HG03469 (cell line): ENCODE measurements around the gene KYNU.
"Not testable (repeated sequence)": the region's sequence is repeated elsewhere in the genome, so short reads cannot be mapped to it uniquely, and the experiment has no call there.

ENCODE experiments used
- ATAC-seq: cut with Tn5 transposase; IDR thresholded peaks from one replicate; pipeline ENCODE4 v1.9.1; 2021; ENCODE audit warnings: mild to moderate bottlenecking, moderate library complexity, moderate number of reproducible peaks; ENCODE audit not compliant: unreplicated experiment

The KYNU gene

DNA sequence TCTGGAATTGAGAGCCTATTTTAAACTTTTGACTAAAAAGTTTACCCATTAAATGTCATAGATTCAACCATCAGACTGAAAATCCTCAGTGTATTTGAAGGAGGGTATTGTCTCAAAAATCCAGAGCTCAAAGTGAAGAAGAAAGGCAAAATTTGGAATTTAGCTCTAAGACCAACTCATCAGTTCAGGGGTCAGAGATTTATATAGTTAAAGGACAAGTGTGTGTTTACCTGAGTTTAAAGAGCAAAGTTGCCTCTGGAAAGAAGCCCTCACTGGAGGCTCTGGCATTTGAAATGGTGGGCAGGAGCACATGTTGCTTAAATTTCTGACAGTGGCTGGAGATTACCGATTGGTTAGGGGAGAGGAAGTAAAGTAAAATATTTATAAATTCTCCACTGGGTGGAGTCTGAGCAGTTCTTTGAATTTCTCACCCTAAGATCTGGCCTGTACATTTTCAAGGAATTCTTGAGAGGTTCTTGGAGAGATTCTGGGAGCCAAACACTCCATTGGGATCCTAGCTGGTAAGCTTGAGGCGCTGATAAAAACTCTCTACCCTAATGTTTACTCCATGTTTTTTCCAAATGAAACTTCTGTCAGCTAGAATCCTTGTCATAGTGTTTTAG, at the start of gene KYNU:
KYNU (plus strand) TSS at position 449 of the 623 bp plus-strand sequence. CDS start 7,704 bp downstream, outside the sequence.
- peak; percentile 45 for ATAC-seq

DNA sequence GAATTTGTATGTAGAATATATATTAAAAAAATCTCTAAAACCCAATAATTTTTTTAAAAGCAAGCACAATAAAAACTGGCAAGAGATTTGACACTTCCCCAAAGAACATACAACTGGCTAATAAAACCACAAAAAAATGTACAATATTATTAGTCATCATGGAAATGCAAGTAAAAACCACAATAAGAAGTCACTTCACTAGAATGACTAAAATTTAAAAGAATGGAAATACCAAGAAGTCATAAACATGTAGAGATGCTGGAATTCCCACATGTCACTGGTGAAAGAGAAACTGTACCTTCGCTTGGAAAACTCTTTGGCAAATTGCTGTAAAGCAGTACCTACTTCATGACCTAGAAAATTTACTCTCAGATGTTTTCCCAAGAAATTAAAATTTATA, 43.4 kb upstream of the KYNU start:
- ATAC-seq: no peak

DNA sequence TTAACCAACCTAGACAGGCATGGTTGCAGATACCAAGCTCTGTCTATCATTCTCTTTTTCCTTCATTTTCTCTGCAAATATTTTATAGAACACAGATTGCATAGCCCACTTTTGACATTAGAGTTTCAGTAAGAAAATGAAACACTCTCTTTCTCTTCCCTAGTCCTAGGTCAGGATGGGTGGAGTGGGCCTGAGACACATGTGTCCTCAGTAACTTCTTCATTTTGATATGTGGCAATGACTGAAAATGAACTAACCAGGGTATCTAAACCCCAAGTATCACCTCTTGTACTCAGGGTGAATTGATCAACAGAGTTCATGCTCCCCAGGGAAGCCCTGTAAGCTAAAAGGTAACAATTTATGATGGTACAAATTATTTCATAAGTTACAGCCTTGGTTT, 37.0 kb upstream of the KYNU start:
- ATAC-seq: no peak

DNA sequence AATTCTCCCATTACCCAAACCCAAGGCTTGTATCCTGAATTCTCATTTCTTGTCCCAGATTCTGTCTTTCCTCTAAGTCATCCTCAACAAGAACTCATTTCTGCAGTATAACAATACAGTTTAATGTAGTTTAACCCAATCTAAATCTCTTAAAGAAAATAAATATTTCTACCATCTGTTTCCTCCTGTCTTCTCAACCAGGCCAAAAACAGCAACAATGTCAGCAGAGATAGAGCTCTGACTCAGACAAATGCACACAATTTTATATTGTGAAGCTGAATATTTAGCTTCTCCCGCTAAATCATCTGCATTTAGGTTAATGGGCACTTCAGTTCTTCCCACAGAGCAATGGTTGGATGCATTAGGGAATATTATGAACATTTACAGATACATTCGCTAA, 35.7 kb upstream of the KYNU start:
- ATAC-seq: no peak

DNA sequence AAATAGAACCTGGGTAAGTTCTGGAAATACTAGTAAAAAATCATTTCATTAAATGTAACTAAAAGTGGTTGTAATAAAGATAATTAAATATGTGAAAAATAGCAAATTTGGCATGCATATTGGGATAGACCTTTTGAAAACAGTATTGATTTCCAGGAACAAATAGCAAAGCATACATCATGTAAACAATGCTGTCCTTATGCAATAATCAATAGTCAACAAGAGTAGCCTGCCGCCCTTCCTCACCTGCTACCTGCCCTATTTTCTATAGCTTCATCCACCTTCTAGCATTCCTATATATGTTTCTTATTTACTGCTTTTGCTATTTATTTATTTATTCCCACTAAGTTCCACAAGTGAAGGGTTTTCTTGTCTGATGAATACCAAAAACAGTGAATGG, 35.1 kb upstream of the KYNU start:
- no peak for ATAC-seq

DNA sequence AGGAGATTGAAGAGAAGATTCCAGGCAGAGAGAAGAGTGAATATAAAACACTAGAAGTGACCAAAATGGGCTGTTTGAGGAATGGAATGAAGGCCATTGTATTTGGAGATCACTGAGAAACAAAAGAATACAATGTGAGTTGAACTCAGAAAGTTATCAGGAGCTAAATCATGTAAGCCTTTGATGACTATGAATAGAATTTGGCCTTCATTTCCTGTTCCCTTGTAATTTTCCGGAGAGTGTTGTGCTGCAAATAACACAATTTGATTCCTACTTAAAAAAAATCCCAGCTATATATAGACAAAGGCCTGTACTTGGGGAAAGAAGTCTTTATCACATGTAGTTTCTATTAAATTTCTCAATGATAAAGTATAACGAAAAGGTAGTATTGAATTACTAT, 33.7 kb upstream of the KYNU start:
- ATAC-seq: no peak

DNA sequence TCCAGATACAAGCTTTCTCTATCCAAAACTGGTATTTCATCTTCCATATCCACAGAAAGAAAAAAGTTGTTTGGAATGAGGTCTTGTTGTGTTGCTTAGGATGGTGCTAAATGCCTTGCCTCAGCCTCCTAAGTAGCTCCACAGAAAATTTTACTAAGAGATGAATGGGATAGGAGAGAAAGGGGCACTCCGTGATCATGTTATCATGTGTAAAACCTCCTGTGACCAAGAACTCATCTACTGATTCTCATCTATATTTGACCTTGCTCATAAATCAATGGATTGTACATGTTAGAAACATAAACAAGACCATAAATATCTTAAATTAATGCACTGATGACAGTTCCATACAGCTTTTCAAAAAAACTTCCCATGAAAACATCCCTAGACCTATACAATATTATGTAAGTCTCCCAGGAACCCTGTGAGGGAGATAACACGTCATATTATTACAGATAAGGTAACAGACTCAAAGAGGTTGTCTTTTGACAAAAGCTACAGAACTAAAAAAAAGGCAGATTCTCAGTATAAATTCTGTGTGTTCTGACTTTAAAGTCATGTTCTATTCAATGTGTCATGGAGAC, 29.3 kb upstream of the KYNU start:
- ATAC-seq: no peak

DNA sequence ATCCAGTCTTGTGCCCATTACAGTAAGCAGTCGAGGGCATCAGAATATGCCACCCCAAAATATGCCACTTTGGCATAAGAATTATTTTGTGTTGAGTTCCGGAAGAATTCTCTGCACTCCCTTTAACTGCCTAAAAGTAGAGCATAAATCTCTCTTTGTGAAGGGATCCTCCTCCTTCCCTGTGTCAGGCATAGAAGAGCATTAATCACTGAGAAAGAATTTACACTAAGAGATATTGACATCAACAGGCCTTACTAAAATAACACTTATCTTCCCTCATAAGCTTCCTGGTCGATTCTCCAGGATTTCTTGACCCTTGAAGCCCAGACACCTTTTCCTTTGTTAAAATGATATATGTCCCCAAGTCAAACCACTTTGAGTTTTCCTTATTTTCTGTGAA, 27.6 kb upstream of the KYNU start:
- no peak for ATAC-seq

DNA sequence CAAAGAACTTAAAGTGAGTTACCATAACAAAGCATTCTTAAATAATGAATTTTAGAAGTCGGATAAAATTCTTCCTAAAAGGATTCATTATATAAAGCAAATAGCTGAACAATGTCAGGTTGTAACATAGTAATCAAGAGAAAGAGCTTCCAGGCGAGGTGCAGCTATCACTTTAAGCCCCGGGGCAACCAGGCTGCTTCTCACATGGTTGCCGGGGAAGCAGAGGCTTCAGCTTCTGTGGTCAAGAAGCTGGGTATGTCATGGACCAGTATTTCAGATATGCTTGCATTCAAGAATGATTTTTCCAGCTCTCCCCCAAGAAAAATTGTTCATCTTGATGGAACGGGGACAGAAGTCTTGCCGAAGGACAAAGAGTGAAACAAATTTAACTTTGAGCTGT, 23.6 kb upstream of the KYNU start:
- no peak for ATAC-seq

DNA sequence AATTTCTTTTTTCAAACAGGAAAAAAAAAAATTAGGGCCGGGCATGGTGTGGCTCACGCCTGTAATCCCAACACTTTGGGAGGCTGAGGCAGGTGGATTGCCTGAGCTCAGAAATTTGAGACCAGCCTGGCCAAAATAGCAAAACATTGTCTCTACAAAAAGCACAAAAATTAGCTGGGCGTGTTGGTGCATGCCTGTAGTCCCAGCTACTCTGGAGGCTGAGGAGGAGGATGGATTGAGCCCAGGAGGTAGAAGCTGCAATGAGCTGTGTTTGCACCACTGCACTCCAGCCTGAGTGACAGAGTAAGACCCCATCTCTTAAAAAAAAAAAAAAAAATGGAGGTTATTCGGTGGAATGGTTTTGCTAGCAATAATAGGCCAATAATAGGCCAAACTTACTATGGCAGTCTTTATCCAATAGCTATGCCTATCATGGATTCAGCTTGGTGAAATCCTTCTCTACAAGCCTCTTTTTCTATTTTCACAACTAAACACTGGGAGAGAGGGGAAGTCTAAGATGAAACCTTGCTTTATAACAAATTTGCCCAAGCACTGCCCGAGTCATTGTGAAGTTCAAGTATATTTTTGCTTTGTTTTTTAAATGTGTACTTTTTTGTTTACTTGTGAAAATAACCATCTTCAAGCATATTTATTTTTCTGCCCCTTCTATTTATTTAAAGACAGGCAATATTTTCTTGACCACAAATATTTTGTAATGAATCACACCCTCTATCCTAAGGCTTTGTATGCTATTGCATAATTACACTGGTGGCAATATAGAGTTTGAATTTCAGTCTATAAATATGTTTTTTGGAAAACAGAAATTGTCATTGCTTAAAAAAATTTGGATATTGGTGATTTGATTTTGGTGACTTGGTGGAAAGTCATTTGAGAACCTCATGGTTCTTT, 20.0 kb upstream of the KYNU start:
- ATAC-seq: no peak

DNA sequence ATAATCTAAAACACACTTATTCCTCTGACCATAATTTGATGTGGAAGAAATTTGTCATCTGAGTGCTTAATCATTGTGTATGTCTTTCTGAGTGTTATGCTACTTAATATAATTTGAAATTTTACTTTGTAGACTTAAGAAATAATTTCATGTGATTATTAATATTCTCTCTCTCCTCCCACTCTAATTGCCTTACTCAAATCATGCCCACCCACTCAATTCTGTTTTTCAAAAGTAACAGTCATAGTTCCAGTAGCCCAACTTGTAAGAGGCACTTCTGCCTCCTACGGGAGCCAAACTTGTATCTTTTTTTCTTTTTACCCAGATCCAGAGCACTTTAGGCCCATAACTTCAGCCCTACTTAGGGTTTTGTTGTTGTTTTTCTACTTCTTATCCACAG, 18.5 kb upstream of the KYNU start:
- ATAC-seq: no peak

DNA sequence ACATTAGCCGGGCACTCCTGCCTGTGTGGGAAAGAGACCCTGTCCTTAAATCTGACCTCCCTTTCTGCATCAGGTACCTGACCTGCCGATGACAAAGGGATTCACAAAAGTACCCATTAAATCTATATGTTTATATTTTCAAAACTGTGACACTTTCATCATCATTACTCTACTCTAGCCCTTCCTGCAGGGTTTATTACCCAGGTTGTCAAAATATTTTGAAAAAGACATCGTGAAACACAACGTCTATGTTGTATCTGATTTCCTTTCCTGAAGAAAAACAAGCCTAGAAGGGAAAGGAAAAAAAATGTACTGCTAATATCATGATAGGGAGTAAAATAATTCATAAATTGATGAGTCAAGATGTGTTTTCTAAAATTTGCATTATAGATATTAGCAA, 15.2 kb upstream of the KYNU start:
- no peak for ATAC-seq

DNA sequence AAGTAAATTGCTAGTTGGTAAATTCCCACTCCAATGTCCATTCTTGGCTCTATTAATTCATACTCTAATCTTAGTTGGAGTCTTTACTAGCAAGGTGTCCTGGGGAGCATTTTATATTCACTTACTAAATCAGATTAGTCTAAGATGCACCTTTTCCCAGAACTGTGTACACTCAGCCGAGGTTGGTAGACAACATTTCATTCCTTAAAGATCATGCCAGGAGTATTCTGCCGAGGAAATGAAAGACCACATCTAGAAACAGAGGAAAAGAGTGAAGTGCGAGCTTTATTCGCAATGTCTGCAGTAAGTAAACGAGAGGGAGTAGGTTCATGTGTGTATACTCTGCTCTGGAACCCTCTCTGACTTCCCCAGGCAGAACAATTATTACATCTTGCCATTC, 14.6 kb upstream of the KYNU start:
- no peak for ATAC-seq

DNA sequence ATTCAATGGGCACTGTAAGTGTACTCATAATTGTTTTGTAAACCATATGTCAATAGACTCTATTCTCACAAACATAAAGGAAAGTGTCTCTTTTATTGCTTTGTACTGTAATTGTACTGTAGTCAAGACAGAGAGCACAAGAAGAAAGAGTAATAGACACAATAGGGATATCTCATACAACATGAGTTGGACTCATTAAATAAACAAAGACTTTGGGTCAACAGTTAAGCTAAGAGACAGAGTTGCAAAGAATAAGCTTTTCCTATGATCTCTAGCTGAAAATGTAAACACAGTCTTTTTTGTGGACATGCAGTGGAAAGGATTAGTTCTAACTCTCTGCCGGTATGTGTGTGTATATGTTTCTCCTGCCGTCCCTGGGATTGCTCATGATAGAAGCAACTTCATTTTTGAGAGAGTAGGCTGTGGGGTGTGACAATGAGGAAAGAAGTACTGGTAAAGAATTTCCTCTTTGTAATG, 13.9 kb upstream of the KYNU start:
- ATAC-seq: no peak

DNA sequence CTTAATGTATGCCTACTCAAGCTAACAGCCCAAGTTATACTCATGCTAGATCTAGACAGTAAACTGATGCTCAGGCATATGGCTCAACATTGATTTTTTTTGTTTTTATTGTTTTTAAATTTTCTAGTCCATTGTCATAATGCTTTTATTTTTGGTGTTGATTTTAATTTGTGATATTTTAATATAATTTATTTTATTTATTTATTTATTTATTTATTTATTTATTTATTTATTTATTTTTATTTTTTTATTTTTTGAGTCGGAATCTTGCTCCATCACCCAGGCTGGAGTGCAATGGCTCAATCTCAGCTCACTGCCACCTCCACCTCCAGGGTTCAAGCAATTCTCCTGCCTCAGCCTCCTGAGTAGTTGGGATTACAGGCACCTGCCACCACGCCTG, 12.9 kb upstream of the KYNU start:
- not testable (repeated sequence) for ATAC-seq

DNA sequence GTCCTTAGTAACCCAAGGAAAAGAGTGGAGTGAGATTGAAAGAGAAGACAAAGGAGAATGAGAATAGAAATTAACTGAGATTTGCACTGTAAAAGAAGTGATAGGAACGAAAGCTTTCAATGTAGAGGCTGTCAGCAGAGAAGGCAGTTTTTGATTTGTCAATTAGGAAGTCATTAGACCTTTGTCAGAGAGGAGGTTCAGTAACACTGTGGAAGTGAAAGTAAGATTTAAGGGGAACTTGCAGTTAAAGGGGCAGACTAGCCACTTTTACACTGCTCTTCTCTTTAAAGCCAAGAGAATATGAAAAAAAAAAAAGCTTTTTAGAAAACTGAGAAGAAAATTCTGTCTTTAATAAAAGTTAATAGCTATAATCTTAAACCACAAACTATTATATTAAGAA, 11.5 kb upstream of the KYNU start:
- ATAC-seq: peak; percentile 85

DNA sequence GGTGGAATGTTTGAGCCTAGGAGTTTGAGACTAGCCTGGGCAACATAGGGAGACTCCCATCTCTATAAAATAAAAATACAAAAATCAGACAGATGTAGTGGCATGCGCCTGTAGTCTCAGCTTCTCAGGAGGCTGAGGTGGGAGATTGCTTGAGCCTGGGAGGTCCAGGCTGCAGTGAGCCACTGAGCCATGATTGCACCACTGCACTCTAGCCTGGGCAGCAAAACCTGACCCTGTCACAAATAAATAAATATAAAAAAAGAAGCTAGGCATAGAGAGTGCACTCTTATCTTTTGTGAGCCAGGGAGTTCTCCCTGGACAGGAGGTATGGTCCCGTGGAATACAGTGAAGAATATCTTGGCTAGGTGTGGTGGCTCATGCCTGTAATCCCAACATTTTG, 11.0 kb upstream of the KYNU start:
- ATAC-seq: no peak

DNA sequence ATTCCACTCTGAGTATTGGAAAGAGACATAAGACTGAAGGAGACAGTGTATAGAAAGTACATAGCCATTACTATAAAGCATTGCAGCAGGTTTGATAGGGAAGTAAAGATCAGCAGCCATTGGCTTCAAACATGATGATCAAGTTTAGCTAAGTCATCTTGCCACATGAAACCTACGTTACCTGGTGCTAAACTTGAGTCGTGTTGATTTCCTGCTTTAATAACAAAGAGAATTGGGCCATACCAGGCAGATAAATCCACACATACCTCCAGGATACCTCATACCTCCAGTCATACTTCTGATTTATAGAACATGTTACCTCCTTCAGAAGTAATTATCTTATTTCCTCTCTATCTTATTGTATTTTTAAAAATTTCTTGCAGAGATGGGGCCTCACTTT, 10.3 kb upstream of the KYNU start:
- no peak for ATAC-seq

DNA sequence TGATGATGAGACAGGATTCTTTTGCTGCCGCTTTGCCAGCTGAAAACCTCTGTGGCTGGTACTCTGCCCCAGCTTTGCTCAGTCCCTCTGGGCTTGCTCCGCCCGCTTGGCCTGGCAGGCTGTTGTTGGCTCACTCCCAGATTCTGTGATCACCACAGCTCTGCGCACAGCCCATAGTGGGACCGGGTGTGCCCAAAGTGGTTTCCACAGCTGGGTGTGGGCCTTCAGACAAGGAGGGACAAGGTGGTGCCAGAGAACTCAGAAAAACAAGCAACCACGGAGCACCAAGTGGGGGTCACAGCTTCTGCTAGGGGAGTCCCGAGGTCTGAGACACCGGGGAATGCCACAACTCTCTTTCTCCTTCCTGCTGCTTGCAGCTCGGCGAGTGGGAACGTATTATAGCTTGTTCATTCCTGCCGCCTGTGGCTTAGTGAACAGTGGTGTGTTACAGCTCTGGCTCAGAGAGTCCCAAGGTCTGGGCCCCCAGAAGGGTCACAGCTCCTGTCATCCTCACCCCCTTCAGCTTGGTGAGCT, 9.2 kb upstream of the KYNU start:
- ATAC-seq: peak; percentile 27

DNA sequence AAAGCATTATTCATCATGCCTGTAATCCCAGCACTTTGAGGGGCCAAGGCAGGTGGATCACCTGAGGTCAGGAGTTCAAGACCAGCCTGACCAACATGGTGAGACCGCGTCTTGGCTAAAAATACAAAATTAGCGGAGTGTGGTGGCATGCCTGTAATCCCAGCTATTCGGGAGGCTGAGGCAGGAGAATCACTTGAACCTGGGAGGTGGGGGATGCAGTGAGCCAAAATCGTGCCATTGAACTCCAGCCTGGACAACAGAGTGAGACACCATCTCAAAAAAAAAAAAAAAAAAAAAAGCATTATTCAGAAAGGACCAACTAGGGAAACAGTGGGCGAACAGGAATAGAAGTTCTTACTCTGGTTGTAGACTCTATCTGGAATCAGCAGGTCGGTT, 8.4 kb upstream of the KYNU start:
- not testable (repeated sequence) for ATAC-seq

DNA sequence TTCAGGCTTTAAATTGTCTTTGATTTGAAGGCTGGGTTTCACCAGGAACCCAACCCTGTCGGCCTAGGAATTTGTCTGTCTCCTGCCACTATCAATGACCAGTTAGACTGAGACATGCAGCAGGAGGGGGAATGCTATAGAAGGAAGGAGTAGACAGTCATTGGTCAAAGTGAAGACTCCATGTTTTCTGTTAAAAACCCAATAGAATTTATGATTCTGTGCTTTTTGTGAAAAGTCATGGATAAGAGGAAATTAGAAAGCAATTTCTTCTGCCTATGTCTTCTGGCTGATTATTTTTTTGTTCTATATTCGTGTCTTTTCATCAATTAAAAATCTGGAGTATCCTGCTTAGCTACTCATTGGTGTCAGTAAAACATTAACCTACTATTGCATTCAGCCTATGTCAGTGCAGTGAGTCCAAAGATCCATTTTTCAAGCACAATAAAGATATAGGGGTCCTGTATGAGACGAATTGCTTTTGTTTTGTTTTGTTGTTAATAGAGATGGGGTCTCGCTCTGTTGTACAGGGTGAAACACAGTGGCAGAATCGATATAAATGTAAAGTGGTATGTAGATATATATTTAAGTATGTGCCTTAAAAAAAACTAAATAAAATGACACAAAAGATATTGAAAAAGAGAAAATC, 7.9 kb upstream of the KYNU start:
- ATAC-seq: no peak
